GM19023 (cell line): ENCODE results near the gene STEAP4.
"Not testable (repeated sequence)": the region's sequence is repeated elsewhere in the genome, so short reads cannot be mapped to it uniquely, and the experiment has no call there.

Source experiments
- ATAC-seq: cut with Tn5 transposase; IDR thresholded peaks from one replicate; pipeline ENCODE4 v1.9.1; 2021; ENCODE audit warnings: mild to moderate bottlenecking, moderate library complexity; ENCODE audit not compliant: unreplicated experiment

STEAP4 gene

GRCh38 chr7:88269586-88269985, 37.1 kb downstream of the STEAP4 start:
- no peak for ATAC-seq

GRCh38 chr7:88268858-88269257, 37.8 kb downstream of the STEAP4 start:
- no peak for ATAC-seq

- ATAC-seq = no peak
Measured at GRCh38 chr7:88268051-88268450, 38.6 kb downstream of the STEAP4 start.

- no peak for ATAC-seq
Measured at GRCh38 chr7:88267421-88267820, 39.3 kb downstream of the STEAP4 start.

GRCh38 chr7:88264987-88265386, 41.7 kb downstream of the STEAP4 start:
- not testable (repeated sequence) for ATAC-seq

- no peak for ATAC-seq
Measured at GRCh38 chr7:88262562-88262961, 44.1 kb downstream of the STEAP4 start.

- no peak for ATAC-seq
Measured at GRCh38 chr7:88260719-88261118, 46.0 kb downstream of the STEAP4 start.

- ATAC-seq = no peak
Measured at GRCh38 chr7:88259656-88260380, 46.9 kb downstream of the STEAP4 start.

GRCh38 chr7:88258296-88258695, 48.4 kb downstream of the STEAP4 start:
- not testable (repeated sequence) for ATAC-seq

GRCh38 chr7:88256906-88257305, 49.8 kb downstream of the STEAP4 start:
- ATAC-seq = no peak

GRCh38 chr7:88254721-88255424, 51.8 kb downstream of the STEAP4 start:
- ATAC-seq = no peak

- no peak for ATAC-seq
Measured at GRCh38 chr7:88253640-88254039, 53.1 kb downstream of the STEAP4 start.

- ATAC-seq = no peak
Measured at GRCh38 chr7:88244258-88244657, 62.4 kb downstream of the STEAP4 start.

- ATAC-seq = peak; percentile 57
Measured at GRCh38 chr7:88243345-88243909, 63.3 kb downstream of the STEAP4 start.

GRCh38 chr7:88239852-88240251, 66.8 kb downstream of the STEAP4 start:
- no peak for ATAC-seq

- no peak for ATAC-seq
Measured at GRCh38 chr7:88233828-88234227, 72.9 kb downstream of the STEAP4 start.

GRCh38 chr7:88230646-88231045, 76.0 kb downstream of the STEAP4 start:
- no peak for ATAC-seq

- no peak for ATAC-seq
Measured at GRCh38 chr7:88229302-88229995, 77.2 kb downstream of the STEAP4 start.

- ATAC-seq = no peak
Measured at GRCh38 chr7:88226886-88227516, 79.7 kb downstream of the STEAP4 start.

GRCh38 chr7:88226201-88226600, 80.5 kb downstream of the STEAP4 start:
- ATAC-seq = no peak
